Endothelial cell of umbilical vein (primary cell): ENCODE data around the gene PKNOX2. TPM values are rescaled to one million over a fixed set of nuclear protein-coding genes. Genes with fewer than 3 reads are reported as not detected.

Experiments
- BruUV-seq: library from RNA; stranded (reverse); fragments of 400-500 nt; replicated peaks from 2 replicates; lab custom pipeline; 2021; lab: Mats Ljungman, UMichigan
- CTCF ChIA-PET: fragments of 300-600, 350-600 bp; sonication (Branson Sonifier 250); formaldehyde crosslinking; loops from one replicate; lab custom pipeline; 2021; ENCODE audit warnings: antibody characterized with exemption, inconsistent platforms; lab: Charles Lee
- POLR2A ChIA-PET: fragments of 300-600, 350-600 bp; sonication (Branson Sonifier 250); formaldehyde crosslinking; loops from one replicate; lab custom pipeline; 2021; ENCODE audit warnings: antibody characterized with exemption, inconsistent platforms; lab: Charles Lee
- DNase-seq: peaks from one replicate; pipeline ENCODE4 v3.0.0-alpha.2; 2011; ENCODE audit warnings: low read depth, low spot score
- FAIRE-seq: peaks from 2 replicates; lab custom pipeline; 2011; peaks lifted over from hg19 to GRCh38; lab: Jason Lieb, UNC
- H2AFZ ChIP-seq: 2 replicates; pipeline ENCODE4 v1.6.0; 2012; ENCODE audit warnings: low read depth, low read length, control low read depth, inconsistent platforms
- H3K27ac ChIP-seq: 2 replicates; pipeline ENCODE4 v1.5.1; 2011; ENCODE audit warnings: low read depth, mild to moderate bottlenecking, control low read depth, low read length, moderate library complexity; ENCODE audit not compliant: insufficient read depth
- H3K27me3 ChIP-seq, 2 experiments: 2 replicates each; pipeline versions ENCODE4 v1.6.0 to v1.6.1; 2011; ENCODE audit warnings: low read length in 2 of 2, mixed read lengths in 1 of 2; ENCODE audit not compliant: control insufficient read depth in 2 of 2, insufficient read depth in 2 of 2
- H3K36me3 ChIP-seq, 2 experiments: 2 replicates in 1 of 2; 3 replicates in 1 of 2; pipeline ENCODE4 v1.5.1; 2011; ENCODE audit warnings: low read length in 2 of 2, mild to moderate bottlenecking in 1 of 2, moderate library complexity in 1 of 2; ENCODE audit not compliant: control insufficient read depth in 2 of 2, insufficient read depth in 2 of 2; ENCODE audit errors: extremely low read depth in 1 of 2
- H3K4me1 ChIP-seq: 3 replicates; pipeline ENCODE4 v1.5.1; 2011; ENCODE audit warnings: mild to moderate bottlenecking, low read length; ENCODE audit not compliant: control insufficient read depth, insufficient read depth; ENCODE audit errors: extremely low read depth
- H3K4me2 ChIP-seq: 2 replicates; pipeline ENCODE4 v1.6.1; 2011; ENCODE audit warnings: low read length, control low read depth, mixed read lengths; ENCODE audit not compliant: insufficient read depth
- H3K4me3 ChIP-seq, 3 experiments: fragments of 200-600 bp in 1 of 3; sonication (generic), shearing (Covaris generic) in 1 of 3; replicated peaks in 1 of 3; 2 replicates each; pipeline ENCODE4 v1.5.1; 2011 to 2016; ENCODE audit warnings: control low read depth in 3 of 3, low read length in 3 of 3, mild to moderate bottlenecking in 2 of 3, inconsistent platforms in 1 of 3, low read depth in 1 of 3, moderate library complexity in 1 of 3; ENCODE audit not compliant: insufficient read depth in 1 of 3
- H3K79me2 ChIP-seq: 2 replicates; pipeline ENCODE4 v1.6.0; 2012; ENCODE audit warnings: low read length, inconsistent platforms; ENCODE audit not compliant: control insufficient read depth, insufficient read depth
- H3K9ac ChIP-seq: replicated peaks from 2 replicates; pipeline ENCODE3; 2011; ENCODE audit warnings: low read length, control low read depth; ENCODE audit not compliant: insufficient read depth; ENCODE audit errors: extremely low read depth
- H3K9me1 ChIP-seq: replicated peaks from 3 replicates; pipeline ENCODE4 v1.6.0; 2011; ENCODE audit warnings: mild to moderate bottlenecking, low read length; ENCODE audit not compliant: control insufficient read depth, insufficient read depth; ENCODE audit errors: extremely low read depth
- H3K9me3 ChIP-seq: replicated peaks from 2 replicates; pipeline ENCODE4 v1.5.1; 2012; ENCODE audit warnings: low read length, inconsistent platforms; ENCODE audit not compliant: control insufficient read depth, insufficient read depth
- H4K20me1 ChIP-seq: replicated peaks from 2 replicates; pipeline ENCODE3; 2011; ENCODE audit warnings: mild to moderate bottlenecking, low read length; ENCODE audit not compliant: control insufficient read depth, insufficient read depth; ENCODE audit errors: extremely low read depth
- EZH2 ChIP-seq: IDR thresholded peaks from 2 replicates; pipeline ENCODE4 v1.6.1; 2012; ENCODE audit warnings: borderline replicate concordance, low read depth, mild to moderate bottlenecking, moderate library complexity, low read length, inconsistent platforms; ENCODE audit not compliant: severe bottlenecking
- FOS ChIP-seq: IDR thresholded peaks from 2 replicates; pipeline ENCODE4 v1.6.1; 2011; ENCODE audit warnings: mild to moderate bottlenecking, low read length, moderate library complexity, borderline replicate concordance; ENCODE audit not compliant: insufficient read depth
- GATA2 ChIP-seq: IDR thresholded peaks from 2 replicates; pipeline ENCODE4 v1.7.0; 2011; ENCODE audit warnings: low read depth, mild to moderate bottlenecking, moderate library complexity, mixed read lengths, low read length; ENCODE audit not compliant: insufficient read length, insufficient read depth
- JUN ChIP-seq: IDR thresholded peaks from 2 replicates; pipeline ENCODE4 v1.6.1; 2011; ENCODE audit warnings: borderline replicate concordance, low read depth; ENCODE audit not compliant: insufficient read length, insufficient read depth
- MYC ChIP-seq: IDR thresholded peaks from one replicate; pipeline ENCODE4 v1.6.1; 2011; ENCODE audit warnings: mild to moderate bottlenecking, low read depth, low read length
- POLR2A ChIP-seq: IDR thresholded peaks from 2 replicates; pipeline ENCODE4 v1.6.1; 2012; ENCODE audit warnings: low read depth, mild to moderate bottlenecking, control low read depth, low read length
- POLR2AphosphoS5 ChIP-seq: IDR thresholded peaks from 2 replicates; pipeline ENCODE4 v1.6.1; 2012; ENCODE audit warnings: low read depth, mild to moderate bottlenecking, control low read depth, low read length, moderate library complexity; ENCODE audit not compliant: insufficient read depth
- dilution Hi-C: fragments of 300-500 bp; cut with MboI; formaldehyde crosslinking; loops from one replicate; pipeline ENCODE4 v1.15.0; 2019; ENCODE audit warnings: low sequenced_read_pairs; ENCODE audit not compliant: extremely low pct_ligation_motif_present
- intact Hi-C: fragments of 100-400 bp; cut with micrococcal nuclease; formaldehyde crosslinking; loops from one replicate; pipeline ENCODE4 v1.10.0; 2022
- polyA plus RNA-seq, 4 experiments: library from polyadenylated mRNA; depleted of rRNA in 3 of 4; stranded (reverse) in 3 of 4; unstranded in 1 of 4; fragments of >200 nt; gene quantifications; 2 replicates each; pipeline versions ENCODE4 v1.2.1 to v1.2.3, GENCODE V29; 2011 to 2012; ENCODE audit warnings: missing spikeins in 1 of 4
- total RNA-seq: library from RNA; stranded (reverse); gene quantifications from 2 replicates; pipeline ENCODE4 v1.2.3, GENCODE V29; 2021
- TF ChIP-seq, protein P1 (sequence below), 2 donors: IDR thresholded peaks; 1 replicate in 1 of 2; 2 replicates in 1 of 2; pipeline ENCODE4 v1.5.1; 2011; ENCODE audit warnings: low read length in 2 of 2, mild to moderate bottlenecking in 2 of 2, moderate library complexity in 2 of 2, control low read depth in 1 of 2, inconsistent platforms in 1 of 2, low read depth in 1 of 2; ENCODE audit not compliant: insufficient read depth in 1 of 2; ENCODE audit errors: extremely low read depth in 1 of 2
- TF ChIP-seq, protein P2 (sequence below): IDR thresholded peaks from 2 replicates; pipeline ENCODE4 v1.6.1; 2011; ENCODE audit not compliant: insufficient read depth, insufficient read length

The PKNOX2 gene
- total and polyA plus RNA-seq, 2 donors (not counting 3 experiments of a cell fraction or from before 2014, with no cell fraction given), result 0.11 to 0.91 TPM

- TF ChIP-seq JUN (no peak), FOS (no peak), GATA2 (no peak), MYC (no peak), POLR2AphosphoS5 (no peak), EZH2 (no peak), POLR2A (no peak)
- TF ChIP-seq, protein P1, sequence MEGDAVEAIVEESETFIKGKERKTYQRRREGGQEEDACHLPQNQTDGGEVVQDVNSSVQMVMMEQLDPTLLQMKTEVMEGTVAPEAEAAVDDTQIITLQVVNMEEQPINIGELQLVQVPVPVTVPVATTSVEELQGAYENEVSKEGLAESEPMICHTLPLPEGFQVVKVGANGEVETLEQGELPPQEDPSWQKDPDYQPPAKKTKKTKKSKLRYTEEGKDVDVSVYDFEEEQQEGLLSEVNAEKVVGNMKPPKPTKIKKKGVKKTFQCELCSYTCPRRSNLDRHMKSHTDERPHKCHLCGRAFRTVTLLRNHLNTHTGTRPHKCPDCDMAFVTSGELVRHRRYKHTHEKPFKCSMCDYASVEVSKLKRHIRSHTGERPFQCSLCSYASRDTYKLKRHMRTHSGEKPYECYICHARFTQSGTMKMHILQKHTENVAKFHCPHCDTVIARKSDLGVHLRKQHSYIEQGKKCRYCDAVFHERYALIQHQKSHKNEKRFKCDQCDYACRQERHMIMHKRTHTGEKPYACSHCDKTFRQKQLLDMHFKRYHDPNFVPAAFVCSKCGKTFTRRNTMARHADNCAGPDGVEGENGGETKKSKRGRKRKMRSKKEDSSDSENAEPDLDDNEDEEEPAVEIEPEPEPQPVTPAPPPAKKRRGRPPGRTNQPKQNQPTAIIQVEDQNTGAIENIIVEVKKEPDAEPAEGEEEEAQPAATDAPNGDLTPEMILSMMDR (IDR thresholded peaks at IDR 0.05; ENCODE audit: extremely low read depth in 1 of 2, insufficient read depth in 1 of 2, low read depth in 1 of 2, low read length in 2 of 2), result no peak
- TF ChIP-seq, protein P2, sequence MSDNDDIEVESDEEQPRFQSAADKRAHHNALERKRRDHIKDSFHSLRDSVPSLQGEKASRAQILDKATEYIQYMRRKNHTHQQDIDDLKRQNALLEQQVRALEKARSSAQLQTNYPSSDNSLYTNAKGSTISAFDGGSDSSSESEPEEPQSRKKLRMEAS, result no peak
- Histone ChIP-seq H3K27me3 (peaks cover 5 to 7% of the 10 kb centered on the region in 2 experiments), H3K9me3 (no peaks in the 10 kb centered on the region), H3K4me1 (no peaks in the 10 kb centered on the region), H3K27ac (no peak overlapping the region), H3K4me2 (no peak overlapping the region), H3K4me3 (no peak overlapping the region), H4K20me1 (no peaks in the 10 kb centered on the region), H3K9ac (no peak overlapping the region), H3K9me1 (no peaks in the 10 kb centered on the region), H3K79me2 (no peaks in the 10 kb centered on the region), H3K36me3 (no peaks in the 10 kb centered on the region), H2AFZ (no peak overlapping the region)
- POLR2A ChIA-PET, result no interaction called here
- dilution Hi-C loops (no loop called here), intact Hi-C loops (no loop called here)
- CTCF ChIA-PET, result interaction anchor here (1.0 to 6.9 kb wide), 5 partner anchors 16 to 383 kb away, joined by 3 to 188 read pairs (median 10); partner anchors contain the start of gene PKNOX2
- FAIRE-seq (no peak), DNase-seq (no peak)
- no TSS peak for BruUV-seq
These were observed 178.7 kb downstream of the PKNOX2 start for GRCh38 chr11:125343086-125343717.
